H1 (cell line): ENCODE results near the gene VSTM2B. TPM values are rescaled to one million over a fixed set of nuclear protein-coding genes. Genes with fewer than 3 reads are reported as not detected.
A peak's percentile ranks its signal among the peaks of the same experiment; 100 is the strongest.

Source experiments
- CTCF ChIA-PET: fragments of 300-600 bp; sonication (Branson Sonifier 250); formaldehyde crosslinking; loops from one replicate; lab custom pipeline; 2021; ENCODE audit not compliant: partially characterized antibody; lab: Charles Lee
- POLR2A ChIA-PET: fragments of 300-600 bp; sonication (Branson Sonifier 250); formaldehyde crosslinking; loops from one replicate; lab custom pipeline; 2021; ENCODE audit warnings: inconsistent platforms; ENCODE audit not compliant: partially characterized antibody; lab: Charles Lee
- DNase-seq, 2 experiments: peaks; one replicate each; pipeline versions ENCODE4 v3.0.0 to v3.0.0-alpha.2; 2010 to 2022; ENCODE audit warnings: low spot score in 2 of 2, low read depth in 1 of 2, mixed read lengths in 1 of 2
- FAIRE-seq: peaks from 2 replicates; lab custom pipeline; 2011; peaks lifted over from hg19 to GRCh38; lab: Jason Lieb, UNC
- H2AFZ ChIP-seq: 2 replicates; pipeline ENCODE4 v1.8.1; 2012; ENCODE audit warnings: low read length, inconsistent platforms
- H2AK5ac ChIP-seq: 2 replicates; pipeline ENCODE4 v1.6.1; 2013; ENCODE audit warnings: low read depth, low read length
- H2BK120ac ChIP-seq: replicated peaks from 2 replicates; pipeline ENCODE3; 2013; ENCODE audit warnings: low read depth, low read length, inconsistent platforms
- H2BK12ac ChIP-seq: 2 replicates; pipeline ENCODE4 v1.6.1; 2013; ENCODE audit warnings: low read depth, low read length
- H2BK15ac ChIP-seq: 2 replicates; pipeline ENCODE4 v1.6.1; 2013; ENCODE audit warnings: low read length
- H2BK20ac ChIP-seq: 2 replicates; pipeline ENCODE4 v1.6.1; 2013; ENCODE audit warnings: low read length
- H2BK5ac ChIP-seq: 2 replicates; pipeline ENCODE4 v1.6.1; 2013; ENCODE audit warnings: low read depth, low read length
- H3K14ac ChIP-seq: 2 replicates; pipeline ENCODE4 v1.6.1; 2013; ENCODE audit warnings: inconsistent platforms; ENCODE audit not compliant: insufficient read length
- H3K18ac ChIP-seq: 2 replicates; pipeline ENCODE4 v1.6.1; 2013; ENCODE audit warnings: low read length; ENCODE audit errors: extremely low read depth
- H3K23ac ChIP-seq: 2 replicates; pipeline ENCODE4 v1.6.1; 2013; ENCODE audit warnings: inconsistent platforms; ENCODE audit not compliant: insufficient read length
- H3K23me2 ChIP-seq: 2 replicates; pipeline ENCODE4 v1.6.1; 2013; ENCODE audit warnings: low read depth, low read length
- H3K27ac ChIP-seq: 2 replicates; pipeline ENCODE4 v1.6.1; 2011; ENCODE audit warnings: low read depth, low read length, inconsistent platforms
- H3K27me3 ChIP-seq, 4 experiments: replicated peaks in 1 of 4; 1 replicate in 1 of 4; 2 replicates in 3 of 4; pipeline versions ENCODE4 v1.6.1 to v1.8.1; 2011 to 2013; ENCODE audit warnings: low read length in 3 of 4, mild to moderate bottlenecking in 3 of 4, inconsistent platforms in 2 of 4, mixed read lengths in 2 of 4, moderate library complexity in 1 of 4; ENCODE audit not compliant: control insufficient read depth in 3 of 4, insufficient read depth in 3 of 4; ENCODE audit errors: extremely low read depth in 1 of 4
- H3K36me3 ChIP-seq, 4 experiments: 2 replicates each; pipeline versions ENCODE4 v1.6.1 to v1.8.1; 2011 to 2013; ENCODE audit warnings: mild to moderate bottlenecking in 4 of 4, low read length in 3 of 4, moderate library complexity in 2 of 4, control low read depth in 1 of 4, inconsistent platforms in 1 of 4; ENCODE audit not compliant: insufficient read depth in 4 of 4, control insufficient read depth in 2 of 4
- H3K4ac ChIP-seq: replicated peaks from 2 replicates; pipeline ENCODE3; 2013; ENCODE audit warnings: low read length, low read depth, mixed read lengths, inconsistent platforms; ENCODE audit not compliant: insufficient read length
- H3K4me1 ChIP-seq, 4 experiments: replicated peaks in 1 of 4; 1 replicate in 1 of 4; 2 replicates in 3 of 4; pipeline versions ENCODE4 v1.6.1 to v1.8.1; 2011 to 2013; ENCODE audit warnings: low read length in 3 of 4, inconsistent platforms in 2 of 4, mixed read lengths in 1 of 4; ENCODE audit not compliant: insufficient read depth in 4 of 4, control insufficient read depth in 3 of 4
- H3K4me2 ChIP-seq, 2 experiments: 2 replicates each; pipeline versions ENCODE4 v1.6.1 to v1.8.1; 2011 to 2013; ENCODE audit warnings: low read depth in 2 of 2, low read length in 2 of 2, control low read depth in 1 of 2, inconsistent platforms in 1 of 2, mild to moderate bottlenecking in 1 of 2; ENCODE audit not compliant: insufficient read depth in 1 of 2
- H3K4me3 ChIP-seq, 4 experiments: fragments of 200-600, 300-600 bp in 1 of 4; sonication (generic), shearing (Covaris generic), sonication (Bioruptor Twin) in 1 of 4; 2 replicates each; pipeline versions ENCODE4 v1.5.1 to v1.8.1; 2011 to 2016; ENCODE audit warnings: low read length in 4 of 4, low read depth in 3 of 4, control low read depth in 2 of 4, inconsistent platforms in 2 of 4, mild to moderate bottlenecking in 2 of 4, mixed read lengths in 1 of 4, moderate library complexity in 1 of 4; ENCODE audit not compliant: insufficient read depth in 2 of 4; ENCODE audit errors: extremely low read depth in 1 of 4
- H3K56ac ChIP-seq: replicated peaks from 2 replicates; pipeline ENCODE3; 2013; ENCODE audit warnings: low read depth, mild to moderate bottlenecking, mixed read lengths, low read length, inconsistent platforms; ENCODE audit not compliant: insufficient read length
- H3K79me1 ChIP-seq: 2 replicates; pipeline ENCODE4 v1.6.1; 2013; ENCODE audit warnings: low read depth, low read length, control low read depth
- H3K79me2 ChIP-seq, 2 experiments: 2 replicates each; pipeline versions ENCODE4 v1.6.1 to v1.8.1; 2012 to 2013; ENCODE audit warnings: low read length in 2 of 2, mild to moderate bottlenecking in 2 of 2, inconsistent platforms in 1 of 2; ENCODE audit not compliant: insufficient read depth in 2 of 2, control insufficient read depth in 1 of 2
- H3K9ac ChIP-seq, 4 experiments: replicated peaks in 1 of 4; 1 replicate in 1 of 4; 2 replicates in 3 of 4; pipeline versions ENCODE4 v1.6.1 to v1.8.1; 2011 to 2013; ENCODE audit warnings: low read depth in 3 of 4, low read length in 3 of 4, control low read depth in 2 of 4, mild to moderate bottlenecking in 2 of 4, moderate library complexity in 2 of 4, inconsistent platforms in 1 of 4; ENCODE audit errors: extremely low read depth in 1 of 4
- H3K9me3 ChIP-seq, 2 experiments: 2 replicates each; pipeline versions ENCODE4 v1.6.1 to v1.8.1; 2012 to 2013; ENCODE audit warnings: mild to moderate bottlenecking in 2 of 2, moderate library complexity in 2 of 2, control low read depth in 1 of 2, inconsistent platforms in 1 of 2, low read depth in 1 of 2, low read length in 1 of 2, mixed read lengths in 1 of 2; ENCODE audit not compliant: insufficient read depth in 2 of 2
- H4K20me1 ChIP-seq, 2 experiments: replicated peaks in 1 of 2; 2 replicates each; pipeline versions ENCODE3 to v1.8.1; 2011 to 2013; ENCODE audit warnings: inconsistent platforms in 2 of 2, low read length in 2 of 2, mild to moderate bottlenecking in 1 of 2; ENCODE audit not compliant: insufficient read depth in 2 of 2, control insufficient read depth in 1 of 2
- H4K5ac ChIP-seq: 2 replicates; pipeline ENCODE4 v1.6.1; 2013; ENCODE audit warnings: low read length, low read depth, mixed read lengths, inconsistent platforms; ENCODE audit not compliant: insufficient read length
- H4K8ac ChIP-seq: 2 replicates; pipeline ENCODE4 v1.8.0; 2013; ENCODE audit warnings: mild to moderate bottlenecking, moderate library complexity, low read length, inconsistent platforms; ENCODE audit not compliant: insufficient read depth; ENCODE audit errors: extremely low read depth
- H4K91ac ChIP-seq: replicated peaks from 2 replicates; pipeline ENCODE3; 2013; ENCODE audit warnings: low read length, mixed read lengths, inconsistent platforms; ENCODE audit not compliant: insufficient read length
- ATF2 ChIP-seq: IDR thresholded peaks from 2 replicates; pipeline ENCODE4 v1.6.1; 2012; ENCODE audit warnings: low read length, inconsistent platforms
- CHD2 ChIP-seq: IDR thresholded peaks from 2 replicates; pipeline ENCODE4 v1.6.1; 2012; ENCODE audit warnings: low read length, improper control_type of control experiment
- EGR1 ChIP-seq: IDR thresholded peaks from 2 replicates; pipeline ENCODE4 v1.6.1; 2011; ENCODE audit warnings: low read depth, low read length, borderline replicate concordance
- JUND ChIP-seq: IDR thresholded peaks from 2 replicates; pipeline ENCODE4 v1.6.1; 2011; ENCODE audit warnings: mild to moderate bottlenecking, improper control_type of control experiment, low read length
- KDM1A ChIP-seq: fragments of 200-600, 300-600 bp; sonication (generic); IDR thresholded peaks from 2 replicates; pipeline ENCODE4 v1.7.1; 2016; ENCODE audit warnings: mild to moderate bottlenecking, low read length, borderline replicate concordance
- POLR2A ChIP-seq, 2 experiments: IDR thresholded peaks; 1 replicate in 1 of 2; 2 replicates in 1 of 2; pipeline ENCODE4 v1.6.1; 2011; ENCODE audit warnings: low read depth in 2 of 2, low read length in 2 of 2, mild to moderate bottlenecking in 2 of 2; ENCODE audit errors: control extremely low read depth in 1 of 2
- SIX5 ChIP-seq: IDR thresholded peaks from 2 replicates; pipeline ENCODE4 v1.6.1; 2011; ENCODE audit warnings: mild to moderate bottlenecking, low read depth, low read length
- SP1 ChIP-seq: IDR thresholded peaks from 2 replicates; pipeline ENCODE4 v1.6.1; 2011; ENCODE audit warnings: low read depth, low read length
- SRF ChIP-seq: IDR thresholded peaks from 2 replicates; pipeline ENCODE4 v1.6.1; 2011; ENCODE audit warnings: mild to moderate bottlenecking, low read depth, low read length, moderate library complexity
- SUZ12 ChIP-seq: fragments of 200-600 bp; sonication (generic); IDR thresholded peaks from 2 replicates; pipeline ENCODE4 v1.6.1; 2012; ENCODE audit warnings: mild to moderate bottlenecking, inconsistent platforms, low read length, moderate library complexity, mixed read lengths
- TBP ChIP-seq: IDR thresholded peaks from 2 replicates; pipeline ENCODE4 v1.6.1; 2011; ENCODE audit warnings: low read depth, low read length, improper control_type of control experiment
- YY1 ChIP-seq: IDR thresholded peaks from 2 replicates; pipeline ENCODE4 v1.6.1; 2011; ENCODE audit warnings: low read depth, mild to moderate bottlenecking, low read length
- WGBS, 2 experiments: shearing (Covaris generic) in 1 of 2; methylation state at CpG; one replicate each; pipeline versions ENCODE4 v1.1.6 to v1.1.7; 2013 to 2015; ENCODE audit warnings: low lambda C conversion rate in 2 of 2, mixed read lengths in 2 of 2, inconsistent platforms in 1 of 2, low coverage in 1 of 2, missing lambda C conversion rate in 1 of 2; ENCODE audit not compliant: insufficient replicate concordance in 2 of 2, insufficient coverage in 1 of 2, insufficient read length in 1 of 2; ENCODE audit errors: extremely low coverage in 1 of 2, missing lambda C conversion rate in 1 of 2; 5-methylcytosine and 5-hydroxymethylcytosine counted together
- polyA plus RNA-seq, 7 experiments: library from polyadenylated mRNA; depleted of rRNA in 3 of 7; stranded (reverse) in 5 of 7; unstranded in 2 of 7; fragments of >200 nt in 5 of 7; fragments of 200-250 nt in 2 of 7; gene quantifications; 1 replicate in 5 of 7; 2 replicates in 1 of 7; 4 replicates in 1 of 7; pipeline versions ENCODE4 v1.2.1 to v1.2.3, GENCODE V29; 2011 to 2013; ENCODE audit warnings: missing spikeins in 2 of 7, mixed read lengths in 2 of 7
- total RNA-seq: library from RNA; stranded (reverse); fragmentation: NEBNext Ultra II Directional; extraction: Animal tissue kit (Norgen Biotek cat#: 25700); gene quantifications from 2 replicates; pipeline ENCODE4 v1.2.1, GENCODE V29; 2021
- TF ChIP-seq, protein P1 (sequence below): IDR thresholded peaks from 2 replicates; pipeline ENCODE4 v1.6.1; 2011; ENCODE audit warnings: low read length, improper control_type of control experiment

Gene VSTM2B
- total and polyA plus RNA-seq, 2 of the 8 experiments (the other 6 are each of a cell fraction or from before 2014, with no cell fraction given), result 0.82 to 1.5 TPM

DNA sequence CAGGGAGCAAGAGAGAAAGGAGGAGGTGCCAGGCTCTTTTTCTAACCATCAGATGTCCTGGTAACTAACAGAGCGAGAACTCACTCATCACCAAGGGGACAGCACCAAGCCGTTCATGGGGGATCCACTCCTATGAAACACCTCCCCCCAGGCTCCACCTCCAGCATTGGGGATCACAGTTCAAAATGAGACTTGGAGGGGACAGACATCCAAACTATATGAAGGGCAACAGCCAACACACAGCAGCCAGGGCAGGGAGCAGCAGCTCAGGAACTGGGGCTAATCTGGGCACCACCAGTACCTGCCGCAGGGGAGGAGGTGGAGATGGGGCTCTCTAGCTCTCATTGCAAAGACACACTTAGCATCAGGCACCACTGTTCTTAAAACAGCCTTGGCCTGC is 34.3 kb upstream of the VSTM2B start:
- DNase-seq (peak in 1 of 2 experiments; percentile 37), FAIRE-seq (no peak)
- H3K27me3 ChIP-seq, result no peaks in the 10 kb centered on the region; a peak in 1 of 7 replicates
- H3K36me3 ChIP-seq, result no peaks in the 10 kb centered on the region
- H3K18ac ChIP-seq, result no peak overlapping the region
- H3K23ac ChIP-seq, result no peak overlapping the region
- no peak overlapping the region for H3K4ac ChIP-seq
- no peak overlapping the region for H3K56ac ChIP-seq
- no peaks in the 10 kb centered on the region for H3K79me1 ChIP-seq
- ChIA-PET CTCF (interaction anchor here (1.0 to 1.9 kb wide), 5 partner anchors 12 to 36 kb away, joined by 3 to 8 read pairs (median 4); no protein-coding TSS in a partner anchor), POLR2A (no interaction called here)
- H3K9me3 ChIP-seq, result no peaks in the 10 kb centered on the region
- no peak overlapping the region for H2BK5ac ChIP-seq
- H4K8ac ChIP-seq, result no peak overlapping the region; the same call in 1 of the 2 replicates
- no peak overlapping the region for H3K4me2 ChIP-seq
- H3K23me2 ChIP-seq, result no peaks in the 10 kb centered on the region
- no peak overlapping the region for H3K9ac ChIP-seq
- H3K4me1 ChIP-seq, result 0 out of 7 replicates have a peak, but pooled peaks cover 0 to 2% (median 0%) of the 10 kb centered on the region in 4 experiments
- H2BK15ac ChIP-seq, result no peak overlapping the region
- H3K14ac ChIP-seq, result no peak overlapping the region
- no peak overlapping the region for H2BK120ac ChIP-seq
- no peak overlapping the region for H2AK5ac ChIP-seq
- H3K4me3 ChIP-seq, result no peak overlapping the region
- no peaks in the 10 kb centered on the region for H4K20me1 ChIP-seq
- H2AFZ ChIP-seq, result no peak overlapping the region
- H3K27ac ChIP-seq, result no peak overlapping the region
- no peak overlapping the region for H2BK20ac ChIP-seq
- no peak overlapping the region for H4K5ac ChIP-seq
- WGBS, 2 experiments, result 100% methylated on average over 2 of the region's 3 CpGs; no CpG with 5 or more reads in 1 of the 2 experiments
- no peak overlapping the region for H4K91ac ChIP-seq
- no peaks in the 10 kb centered on the region for H3K79me2 ChIP-seq
- no peak overlapping the region for H2BK12ac ChIP-seq
- no peak for TF ChIP-seq SP1
- no peak for TF ChIP-seq YY1
- TF ChIP-seq, protein P1, sequence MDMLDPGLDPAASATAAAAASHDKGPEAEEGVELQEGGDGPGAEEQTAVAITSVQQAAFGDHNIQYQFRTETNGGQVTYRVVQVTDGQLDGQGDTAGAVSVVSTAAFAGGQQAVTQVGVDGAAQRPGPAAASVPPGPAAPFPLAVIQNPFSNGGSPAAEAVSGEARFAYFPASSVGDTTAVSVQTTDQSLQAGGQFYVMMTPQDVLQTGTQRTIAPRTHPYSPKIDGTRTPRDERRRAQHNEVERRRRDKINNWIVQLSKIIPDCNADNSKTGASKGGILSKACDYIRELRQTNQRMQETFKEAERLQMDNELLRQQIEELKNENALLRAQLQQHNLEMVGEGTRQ, result no peak
- no peak for TF ChIP-seq CHD2
- no peak for TF ChIP-seq SIX5
- no peak for TF ChIP-seq SUZ12
- no peak for TF ChIP-seq JUND
- no peak for TF ChIP-seq POLR2A (IDR thresholded peaks at IDR 0.05; ENCODE audit: control extremely low read depth in 1 of 2, low read depth in 2 of 2, low read length in 2 of 2)
- no peak for TF ChIP-seq TBP
- TF ChIP-seq ATF2, result no peak
- no peak for TF ChIP-seq SRF
- TF ChIP-seq EGR1, result no peak
- no peak for TF ChIP-seq KDM1A
